Left hindlimb (tissue), 1 donor: ENCODE data around the gene MCM8.

Experiments
- DNase-seq: peaks from one replicate; pipeline ENCODE4 v3.0.0-alpha.2; 2018

MCM8 gene

DNA sequence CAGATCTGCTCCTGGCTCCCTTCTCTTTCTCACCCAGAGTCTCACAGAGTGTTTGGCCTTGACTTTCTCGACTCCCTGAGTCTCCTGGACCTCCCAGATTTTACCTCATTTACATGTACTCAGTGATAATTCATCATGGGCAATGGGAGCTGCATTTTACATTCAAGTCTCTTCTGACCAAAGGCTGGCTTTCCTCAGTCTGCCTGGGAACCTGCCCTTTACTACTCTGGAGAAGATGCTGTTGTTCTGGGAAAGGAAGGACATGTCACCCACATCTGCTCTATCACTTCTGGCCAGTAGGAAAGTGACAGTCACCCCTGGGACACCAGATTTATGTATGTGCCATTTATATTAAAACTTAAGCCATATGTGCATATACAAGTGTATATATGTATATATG lies 96.0 kb downstream of the MCM8 start:
- no peak for DNase-seq

DNA sequence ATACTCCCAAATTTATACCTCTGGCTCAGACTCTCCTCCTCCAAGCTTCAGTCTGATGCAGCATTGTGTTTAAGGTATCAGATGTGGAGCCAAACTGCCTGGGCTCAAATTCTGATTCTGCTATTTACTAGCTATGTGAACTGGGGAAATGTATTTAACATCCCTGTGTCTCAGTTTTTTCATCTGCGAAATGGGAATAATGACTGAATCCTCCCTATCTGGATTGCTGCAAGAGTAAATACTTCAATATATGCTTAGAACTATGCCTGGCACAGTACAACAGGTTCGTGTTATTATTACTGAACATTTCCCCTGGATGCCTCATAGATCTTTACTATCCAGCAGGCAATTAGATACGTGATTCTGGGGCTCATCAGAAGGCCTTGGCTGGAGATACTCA lies 97.9 kb downstream of the MCM8 start:
- DNase-seq = no peak
